ENCODE results near the gene NPAS3. TPM values are rescaled to one million over a fixed set of nuclear protein-coding genes. Genes with fewer than 3 reads are reported as not detected.

Gene NPAS3
- total RNA-seq, 4 donors from 2014 or later: 1.5 to 12.3 (median 3.4) TPM

DNA sequence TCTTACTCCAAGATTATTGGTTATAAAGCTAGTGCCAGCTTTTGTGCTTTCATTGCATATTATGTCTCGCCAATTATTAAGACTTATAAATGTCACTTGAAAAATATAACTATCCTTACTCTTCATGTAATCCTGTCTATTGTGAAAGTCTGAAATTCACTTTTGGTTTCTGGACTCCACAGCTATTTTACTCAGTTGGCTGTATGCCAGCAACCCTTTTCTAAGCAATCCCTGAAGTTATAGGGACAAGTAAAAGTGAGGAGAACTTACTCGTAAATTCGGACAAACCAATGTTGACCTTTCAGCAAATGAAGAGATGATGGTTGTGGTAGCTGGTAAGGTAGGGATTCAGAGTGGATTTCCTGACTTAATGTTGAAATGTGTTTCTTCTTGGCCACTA, 196.3 kb downstream of the NPAS3 start:
- TF ChIP-seq EP300 (IDR thresholded peaks at IDR 0.05) (no peak), POLR2A (IDR thresholded peaks at IDR 0.05) (no peak), CTCF (IDR thresholded peaks at IDR 0.05) (no peak)
- no peaks in the 10 kb centered on the region for H3K4me1 ChIP-seq
- WGBS, 2 donors: 84 to 89% methylated on average over 3 of the region's 3 CpGs

DNA sequence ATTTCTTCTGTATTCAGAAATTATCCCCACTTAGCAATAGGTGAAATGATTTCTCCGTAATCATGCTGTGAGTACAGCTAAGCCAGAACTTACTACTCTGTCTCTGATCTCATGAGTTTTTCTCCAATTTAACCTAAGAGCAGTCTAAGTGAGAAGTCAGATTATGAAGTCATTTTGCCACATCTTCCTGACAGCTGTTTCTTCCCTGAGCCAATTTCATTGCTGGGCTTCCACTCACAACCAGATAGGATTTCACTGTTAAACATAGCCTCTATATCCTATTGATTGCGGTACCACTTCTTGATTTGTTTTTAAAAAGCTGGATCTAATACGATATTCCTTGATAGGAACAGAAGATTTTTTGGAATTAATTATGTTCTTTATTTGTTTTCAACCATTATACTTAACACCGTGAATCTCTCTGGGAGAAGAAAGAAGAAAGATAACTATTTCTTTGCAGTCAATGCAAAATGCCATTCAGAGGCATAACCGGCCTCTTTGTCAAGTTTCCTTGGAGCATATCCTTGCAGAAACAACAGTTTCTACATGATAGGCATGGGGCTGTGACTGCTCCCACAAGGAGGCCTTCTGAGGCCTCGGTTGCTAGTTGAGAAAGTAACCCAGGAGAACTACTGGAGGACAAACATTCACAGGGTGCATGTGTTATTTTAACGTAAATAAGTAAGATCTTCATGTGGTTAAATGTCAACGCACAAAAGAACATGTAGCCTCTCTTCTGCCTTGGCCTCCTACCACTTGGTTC, 212.2 kb downstream of the NPAS3 start:
- Histone ChIP-seq H3K27me3 (no peaks in the 10 kb centered on the region), H3K9me3 (no peaks in the 10 kb centered on the region), H3K36me3 (no peaks in the 10 kb centered on the region), H3K4me1 (no peaks in the 10 kb centered on the region), H3K4me3 (no peak overlapping the region), H3K27ac (no peak overlapping the region)
- TF ChIP-seq EP300 (IDR thresholded peaks at IDR 0.05) (no peak), CTCF (IDR thresholded peaks at IDR 0.05) (no peak), POLR2A (IDR thresholded peaks at IDR 0.05) (no peak)
- DNase-seq (ENCODE audit: low spot score in 2 of 2): no peak
- WGBS, 2 donors: 76 to 84% methylated on average over 8 of the region's 8 CpGs

More for the DNA sequence above, 196.3 kb downstream of the NPAS3 start:
- Histone ChIP-seq H3K9me3 (no peaks in the 10 kb centered on the region), H3K27me3 (no peaks in the 10 kb centered on the region), H3K27ac (no peak overlapping the region), H3K4me3 (no peak overlapping the region), H3K36me3 (no peaks in the 10 kb centered on the region)
- no peak for DNase-seq (ENCODE audit: low spot score in 2 of 2)

DNA sequence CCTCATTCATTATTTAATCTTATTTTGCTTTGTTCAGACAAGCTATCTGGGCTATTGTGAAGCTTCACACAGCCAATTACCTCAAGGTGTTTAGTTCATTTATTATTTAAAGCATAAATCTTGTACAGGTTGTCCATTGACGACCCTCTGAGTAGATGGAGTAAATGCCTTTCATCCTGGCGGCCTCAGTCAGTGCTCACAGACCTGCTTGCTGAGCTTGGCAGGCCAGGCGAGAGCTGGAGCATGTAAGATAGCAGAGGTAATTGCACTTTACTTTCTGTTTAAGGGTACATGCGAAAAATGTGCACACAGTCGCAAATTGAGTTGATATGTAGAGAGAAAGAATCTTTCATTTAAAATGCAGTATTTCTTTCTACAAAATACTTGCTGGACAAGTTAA, 224.4 kb downstream of the NPAS3 start:
- WGBS, 2 donors: 92 to 97% methylated on average over 5 of the region's 5 CpGs
- TF ChIP-seq EP300 (IDR thresholded peaks at IDR 0.05) (no peak), POLR2A (IDR thresholded peaks at IDR 0.05) (no peak), CTCF (IDR thresholded peaks at IDR 0.05) (no peak)
- Histone ChIP-seq H3K27me3 (no peaks in the 10 kb centered on the region), H3K27ac (no peak overlapping the region), H3K4me1 (peaks cover 0 to 5% (median 0%) of the 10 kb centered on the region in 4 donors), H3K36me3 (no peaks in the 10 kb centered on the region), H3K9me3 (no peaks in the 10 kb centered on the region), H3K4me3 (no peak overlapping the region)
- DNase-seq (ENCODE audit: low spot score in 2 of 2): no peak

DNA sequence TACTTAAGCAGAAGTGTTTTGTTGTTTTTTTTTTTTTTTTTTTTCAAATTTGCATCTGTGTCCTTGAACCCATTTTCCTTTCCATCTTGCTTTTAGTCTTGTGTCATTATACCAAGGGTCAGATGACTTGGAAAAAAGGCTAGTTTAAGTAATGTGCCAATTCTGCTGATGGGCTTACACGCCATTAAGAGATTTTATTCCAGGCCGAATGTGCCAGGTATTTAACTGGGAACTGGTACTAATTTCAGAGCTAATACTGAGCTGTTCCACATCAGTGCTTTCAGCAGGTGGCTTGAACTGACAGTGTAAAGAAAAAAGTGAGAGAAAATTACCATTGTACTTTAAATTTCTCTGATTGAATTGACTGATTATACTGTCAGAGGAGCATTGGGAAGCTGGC, 224.9 kb downstream of the NPAS3 start:
- Histone ChIP-seq H3K36me3 (no peaks in the 10 kb centered on the region), H3K4me1 (peaks cover 0 to 5% (median 0%) of the 10 kb centered on the region in 4 donors), H3K9me3 (no peaks in the 10 kb centered on the region), H3K27ac (no peak overlapping the region), H3K4me3 (no peak overlapping the region), H3K27me3 (no peaks in the 10 kb centered on the region)
- TF ChIP-seq CTCF (IDR thresholded peaks at IDR 0.05): no peak
- no peak for TF ChIP-seq EP300 (IDR thresholded peaks at IDR 0.05)
- no peak for TF ChIP-seq POLR2A (IDR thresholded peaks at IDR 0.05)
- DNase-seq (ENCODE audit: low spot score in 2 of 2): no peak
- WGBS, 2 donors: 88 to 90% methylated on average over 2 of the region's 2 CpGs

DNA sequence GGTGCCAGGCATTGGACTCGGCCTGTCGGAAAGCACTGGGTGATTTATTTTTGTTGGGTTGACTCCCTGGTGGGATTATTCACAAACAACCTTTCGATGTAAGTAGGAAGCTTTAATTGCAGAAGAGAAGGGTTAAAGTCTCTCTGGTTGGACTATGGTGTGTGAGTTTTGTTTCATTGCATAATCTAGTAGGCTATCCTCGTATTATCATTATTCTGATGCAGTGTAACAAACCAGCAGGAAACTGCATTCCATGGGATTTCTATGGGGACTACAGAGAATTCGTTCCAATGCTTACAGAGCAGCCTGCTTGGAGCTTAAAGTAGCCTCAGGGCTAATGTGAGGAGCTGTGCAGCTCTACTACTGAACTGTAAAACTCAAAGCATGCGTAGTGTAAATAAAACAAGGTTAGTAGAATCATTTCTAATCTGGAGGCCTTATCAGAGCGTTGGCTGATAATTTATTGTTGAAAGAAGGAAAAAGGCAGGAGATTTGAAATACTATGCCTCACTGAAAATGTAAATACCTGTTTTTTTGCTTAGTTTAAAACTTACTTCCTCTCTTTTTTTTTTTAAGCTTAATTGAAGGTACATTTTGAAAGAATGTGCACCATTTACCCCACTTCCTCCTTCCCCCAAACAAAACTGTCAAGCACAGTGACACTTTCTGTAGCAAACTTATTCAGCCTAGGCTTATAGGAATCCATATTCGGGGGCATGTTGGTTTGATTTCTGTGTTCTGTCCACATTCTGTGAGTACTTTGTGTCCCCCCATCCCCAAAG, 226.7 kb downstream of the NPAS3 start:
- 54 to 56% methylated on average over 8 of the region's 8 CpGs for WGBS, 2 donors
- no peak for TF ChIP-seq CTCF (IDR thresholded peaks at IDR 0.05)
- TF ChIP-seq POLR2A (IDR thresholded peaks at IDR 0.05): no peak

More for the DNA sequence above, 226.7 kb downstream of the NPAS3 start:
- no peak overlapping the region for H3K27ac ChIP-seq
- H3K4me1 ChIP-seq: peaks cover 0 to 5% (median 0%) of the 10 kb centered on the region in 4 donors
- H3K9me3 ChIP-seq: no peaks in the 10 kb centered on the region
- no peak for DNase-seq (ENCODE audit: low spot score in 2 of 2)
- H3K27me3 ChIP-seq: no peaks in the 10 kb centered on the region
- no peak overlapping the region for H3K4me3 ChIP-seq
- no peaks in the 10 kb centered on the region for H3K36me3 ChIP-seq

Data from tibial nerve (tissue), 4 donors.